Thymus (tissue), 11 donors: ENCODE results near the gene MMD2. TPM values are rescaled to one million over a fixed set of nuclear protein-coding genes. Genes with fewer than 3 reads are reported as not detected.
"Not testable (repeated sequence)": the region's sequence is repeated elsewhere in the genome, so short reads cannot be mapped to it uniquely, and the experiment has no call there.

ENCODE experiments used
- DNase-seq, 9 donors: peaks; one replicate each; pipeline ENCODE4 v3.0.0-alpha.2; 2013; ENCODE audit warnings: low spot score in 9 of 9, low read depth in 6 of 9, missing footprints in 1 of 9
- H3K27ac ChIP-seq, 2 donors: one replicate each; pipeline ENCODE4 v1.5.1; 2013; ENCODE audit warnings: control low read depth in 1 of 2, low read depth in 1 of 2, low read length in 1 of 2, mild to moderate bottlenecking in 1 of 2, moderate library complexity in 1 of 2
- H3K27me3 ChIP-seq, 2 donors: one replicate each; pipeline ENCODE4 v1.5.1; 2013; ENCODE audit warnings: low read length in 1 of 2; ENCODE audit not compliant: control insufficient read depth in 2 of 2, insufficient read depth in 1 of 2
- H3K36me3 ChIP-seq, 2 donors: one replicate each; pipeline ENCODE4 v1.5.1; 2013; ENCODE audit warnings: low read length in 1 of 2, mild to moderate bottlenecking in 1 of 2, moderate library complexity in 1 of 2; ENCODE audit not compliant: control insufficient read depth in 2 of 2, insufficient read depth in 2 of 2
- H3K4me1 ChIP-seq, 2 donors: one replicate each; pipeline ENCODE4 v1.5.1; 2013; ENCODE audit warnings: low read length in 2 of 2; ENCODE audit not compliant: control insufficient read depth in 2 of 2, insufficient read depth in 2 of 2
- H3K4me3 ChIP-seq, 2 donors: one replicate each; pipeline ENCODE4 v1.5.1; 2013; ENCODE audit warnings: low read length in 2 of 2, control low read depth in 1 of 2, mild to moderate bottlenecking in 1 of 2
- H3K9me3 ChIP-seq, 2 donors: one replicate each; pipeline ENCODE4 v1.5.1; 2013; ENCODE audit warnings: low read length in 1 of 2, mild to moderate bottlenecking in 1 of 2; ENCODE audit not compliant: control insufficient read depth in 2 of 2, insufficient read depth in 1 of 2
- WGBS: extraction: QIAGEN DNeasy Blood & Tissue Kit; methylation state at CpG from one replicate; pipeline ENCODE4 v1.1.7; 2013; 5-methylcytosine and 5-hydroxymethylcytosine counted together
- polyA plus RNA-seq: library from polyadenylated mRNA; stranded (reverse); fragments of 200-250 nt; gene quantifications from one replicate; pipeline ENCODE4 v1.2.3, GENCODE V29; 2013
- total RNA-seq: library from RNA; stranded (reverse); fragments of 120-200 nt; gene quantifications from one replicate; pipeline ENCODE4 v1.2.4, GENCODE V29; 2013
- donor health status: healthy.

MMD2 gene
- total and polyA plus RNA-seq, 2 donors, result 0.07 TPM; not detected in 1

DNA sequence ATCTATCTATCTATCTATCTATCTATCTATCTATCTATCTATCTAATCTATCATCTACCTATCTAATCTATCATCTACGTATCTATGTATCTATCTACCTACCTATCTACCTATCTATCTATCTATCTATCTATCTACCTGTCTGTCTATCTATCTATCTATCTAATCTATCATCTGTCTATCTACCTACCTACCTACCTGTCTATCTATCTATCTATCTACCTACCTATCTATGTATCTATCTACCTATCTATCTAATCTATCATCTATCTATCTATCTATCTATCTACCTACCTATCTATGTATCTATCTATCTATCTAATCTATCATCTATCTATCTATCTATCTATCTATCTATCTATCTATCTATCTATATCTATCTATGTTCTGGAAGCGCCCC lies 67.5 kb downstream of the MMD2 start:
- not testable (repeated sequence) for H3K4me1 ChIP-seq, H3K9me3 ChIP-seq, DNase-seq, H3K27me3 ChIP-seq, H3K4me3 ChIP-seq, H3K36me3 ChIP-seq, H3K27ac ChIP-seq
- 81% methylated on average over 2 of the region's 2 CpGs for WGBS

DNA sequence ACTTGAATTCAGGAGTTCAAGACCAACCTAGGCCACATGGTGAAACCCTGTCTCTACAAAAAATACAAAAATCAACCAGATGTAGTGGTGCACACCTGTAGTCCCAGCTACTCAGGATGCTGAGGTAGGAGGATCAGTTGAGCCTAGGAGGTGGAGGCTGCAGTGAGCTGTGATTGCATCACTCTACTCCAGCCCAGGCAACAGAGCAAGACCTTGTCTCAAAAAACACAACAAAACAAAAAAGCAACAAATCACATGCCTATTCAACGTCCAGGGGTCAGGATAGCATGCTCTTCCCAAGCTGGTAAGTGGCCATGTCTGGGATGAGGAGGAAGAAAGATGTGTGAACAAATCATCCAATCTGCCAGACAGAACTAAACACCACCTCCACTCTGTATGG lies 69.3 kb downstream of the MMD2 start:
- WGBS, result 79% methylated on average over 1 of the region's 1 CpG
- Histone ChIP-seq H3K9me3 (peaks cover 0 to 1% of the 10 kb centered on the region in 2 donors), H3K27me3 (peaks cover 0 to 3% of the 10 kb centered on the region in 2 donors), H3K27ac (no peak overlapping the region), H3K4me1 (no peaks in the 10 kb centered on the region), H3K4me3 (no peak overlapping the region), H3K36me3 (no peaks in the 10 kb centered on the region)
- no peak for DNase-seq

DNA sequence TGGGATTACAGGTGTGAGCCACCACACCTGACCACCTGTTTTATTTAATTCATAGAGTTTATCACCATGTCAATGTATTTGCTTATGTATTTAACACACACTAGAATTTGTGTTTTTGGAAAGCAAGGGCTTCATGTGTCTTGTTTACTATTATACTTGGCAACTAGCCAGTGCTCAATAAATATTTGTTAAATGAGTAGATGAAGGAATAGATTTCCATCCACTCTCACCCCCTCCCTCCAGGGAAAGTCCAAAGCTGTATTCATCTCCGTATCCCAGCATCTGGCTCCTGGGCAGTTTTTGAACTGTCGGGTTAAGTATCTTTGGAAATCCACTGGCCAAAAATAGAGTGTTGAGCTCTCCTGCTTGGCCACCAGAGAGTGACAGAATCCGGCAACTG lies 70.8 kb downstream of the MMD2 start:
- no peak overlapping the region for H3K27ac ChIP-seq
- H3K4me1 ChIP-seq, result peaks cover 0 to 2% of the 10 kb centered on the region in 2 donors
- H3K36me3 ChIP-seq, result no peaks in the 10 kb centered on the region
- H3K9me3 ChIP-seq, result peaks cover 0 to 5% of the 10 kb centered on the region in 2 donors
- WGBS, result 85% methylated on average over 3 of the region's 3 CpGs
- no peak for DNase-seq
- no peak overlapping the region for H3K4me3 ChIP-seq
- H3K27me3 ChIP-seq, result peaks cover 10 to 16% of the 10 kb centered on the region in 2 donors

DNA sequence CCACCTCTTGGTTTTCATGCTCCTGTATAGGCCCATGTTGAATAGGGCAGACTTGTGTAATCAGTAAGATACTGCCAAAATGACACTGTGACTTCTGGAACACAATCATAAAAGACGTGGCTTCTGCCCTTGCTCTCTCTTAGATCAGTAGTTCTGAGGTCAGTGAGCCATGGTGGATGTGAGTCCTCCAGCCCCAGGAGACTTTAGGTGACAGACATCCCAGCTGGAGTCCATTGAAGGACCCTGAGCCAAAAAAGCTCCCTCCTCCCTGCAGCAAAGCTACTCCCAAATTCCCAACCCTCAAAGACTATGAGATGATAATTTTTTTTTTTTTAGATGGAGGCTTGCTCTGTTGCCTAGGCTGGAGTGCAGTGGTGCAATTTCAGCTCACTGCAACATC lies 72.3 kb downstream of the MMD2 start:
- no peak for DNase-seq
- peaks cover 25 to 31% of the 10 kb centered on the region in 2 donors for H3K27me3 ChIP-seq
- H3K27ac ChIP-seq, result no peak overlapping the region
- H3K4me1 ChIP-seq, result peaks cover 2 to 4% of the 10 kb centered on the region in 2 donors
- peaks cover 0 to 5% of the 10 kb centered on the region in 2 donors for H3K9me3 ChIP-seq
- WGBS, result 82% methylated on average over 1 of the region's 1 CpG
- no peaks in the 10 kb centered on the region for H3K36me3 ChIP-seq
- H3K4me3 ChIP-seq, result no peak overlapping the region

DNA sequence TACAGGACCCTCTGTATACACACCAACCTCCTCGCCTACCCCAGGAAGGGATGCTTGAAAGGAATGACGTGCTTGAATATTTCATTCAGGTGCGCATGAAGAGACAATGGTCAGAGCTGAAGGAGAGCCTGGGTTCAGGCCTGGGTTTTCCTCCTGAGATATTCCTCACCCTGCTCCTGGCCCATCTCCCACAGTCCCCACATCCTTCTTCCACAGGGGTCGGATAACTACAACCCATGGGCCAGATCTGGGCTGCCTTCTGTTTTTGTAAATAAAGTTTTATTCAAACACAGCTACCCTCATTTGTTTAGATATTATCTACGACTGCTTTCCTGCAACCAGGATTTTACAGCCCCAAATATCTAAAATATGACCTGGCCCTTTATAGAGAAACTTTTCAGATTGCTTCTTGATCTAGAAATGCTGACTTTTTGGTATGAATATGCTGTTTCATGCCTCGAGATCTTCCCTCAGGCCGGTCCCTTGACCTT lies 73.6 kb downstream of the MMD2 start:
- no peak overlapping the region for H3K27ac ChIP-seq
- DNase-seq, result no peak
- H3K4me1 ChIP-seq, result peaks cover 2 to 4% of the 10 kb centered on the region in 2 donors
- H3K27me3 ChIP-seq, result peaks cover 25 to 38% of the 10 kb centered on the region in 2 donors
- no peaks in the 10 kb centered on the region for H3K36me3 ChIP-seq
- H3K9me3 ChIP-seq, result peaks cover 0 to 5% of the 10 kb centered on the region in 2 donors
- no peak overlapping the region for H3K4me3 ChIP-seq
- WGBS, result 94% methylated on average over 7 of the region's 7 CpGs

DNA sequence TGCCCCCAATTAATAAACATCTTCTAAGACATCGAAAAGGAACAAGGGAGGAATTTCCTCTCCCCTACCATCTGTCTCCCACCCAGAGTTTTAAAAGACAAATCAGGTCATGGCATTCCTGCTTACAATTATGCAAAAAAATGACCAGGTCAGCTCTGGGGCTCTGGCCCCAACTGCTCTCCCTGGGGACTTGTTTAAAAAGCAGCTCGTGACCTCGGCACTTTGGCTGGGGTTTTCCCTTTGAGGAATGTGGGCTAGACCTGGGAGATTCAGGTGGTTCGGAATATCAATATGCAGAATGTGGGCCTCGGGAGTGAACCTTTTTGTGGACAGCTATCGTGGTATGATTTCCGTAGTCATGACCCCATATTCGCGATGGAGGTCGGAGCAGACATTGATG lies 74.8 kb downstream of the MMD2 start:
- Histone ChIP-seq H3K27me3 (peaks cover 25 to 45% of the 10 kb centered on the region in 2 donors), H3K4me1 (peaks cover 2 to 4% of the 10 kb centered on the region in 2 donors), H3K9me3 (peaks cover 0 to 5% of the 10 kb centered on the region in 2 donors), H3K27ac (no peak overlapping the region), H3K36me3 (no peaks in the 10 kb centered on the region), H3K4me3 (no peak overlapping the region)
- DNase-seq, result no peak
- 93% methylated on average over 10 of the region's 10 CpGs for WGBS

DNA sequence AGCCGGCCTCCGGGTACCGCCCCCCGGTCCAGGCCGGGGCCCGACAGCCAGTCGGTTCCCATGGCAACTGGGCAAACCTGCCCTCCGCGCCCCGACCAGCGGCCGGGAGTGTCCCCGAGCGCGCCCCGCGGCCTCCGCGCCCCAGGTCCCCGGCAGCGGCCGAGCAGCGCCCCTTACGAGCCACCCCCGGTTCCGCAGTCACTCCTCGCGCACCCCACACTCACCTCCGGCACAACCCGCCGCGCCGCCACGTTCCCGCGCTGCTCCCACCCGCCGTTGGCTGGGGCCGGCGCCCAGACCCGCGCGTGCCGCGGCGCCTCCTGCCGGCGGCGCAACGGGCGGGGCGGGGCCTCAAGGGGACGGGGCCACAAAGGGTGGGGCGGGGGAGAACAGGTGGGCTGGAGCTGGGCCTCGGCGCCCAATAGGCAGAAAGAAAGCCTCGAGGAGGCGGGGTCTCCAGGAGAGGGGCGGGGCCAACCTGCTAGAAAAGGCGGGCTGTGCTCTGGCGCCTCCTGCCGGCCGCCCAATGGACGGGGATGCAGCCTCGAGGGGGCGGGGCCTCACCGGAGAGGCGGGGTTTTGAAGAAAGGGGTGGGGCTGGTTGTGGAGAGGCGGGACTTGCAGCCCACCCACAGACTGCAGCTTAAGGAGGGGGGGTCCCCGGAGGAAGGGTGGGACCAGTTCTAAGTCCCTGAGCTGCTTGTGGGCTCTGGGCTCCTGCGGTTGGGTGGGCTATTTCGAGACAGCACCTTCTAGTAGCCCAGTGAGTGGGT lies 75.4 kb downstream of the MMD2 start, which contains the start of gene RADIL:
Gene RADIL (minus strand): TSS at position 345 of the 773 bp plus-strand sequence. CDS start 5,577 bp downstream, outside the sequence.
- peak within 1 kb of the TSS in 1 of 2 donors; percentile 51 for H3K27ac ChIP-seq
- peaks cover 2 to 4% of the 10 kb centered on the region in 2 donors for H3K4me1 ChIP-seq
- peaks cover 25 to 45% of the 10 kb centered on the region in 2 donors for H3K27me3 ChIP-seq
- DNase-seq, result peak in 8 of 9 donors; percentile 14 to 71 (median 41)
- no peaks in the 10 kb centered on the region for H3K36me3 ChIP-seq
- peak within 1 kb of the TSS in 1 of 2 donors; percentile 25 for H3K4me3 ChIP-seq
- 4% methylated on average over 72 of the region's 72 CpGs for WGBS
- H3K9me3 ChIP-seq, result peaks cover 0 to 5% of the 10 kb centered on the region in 2 donors

DNA sequence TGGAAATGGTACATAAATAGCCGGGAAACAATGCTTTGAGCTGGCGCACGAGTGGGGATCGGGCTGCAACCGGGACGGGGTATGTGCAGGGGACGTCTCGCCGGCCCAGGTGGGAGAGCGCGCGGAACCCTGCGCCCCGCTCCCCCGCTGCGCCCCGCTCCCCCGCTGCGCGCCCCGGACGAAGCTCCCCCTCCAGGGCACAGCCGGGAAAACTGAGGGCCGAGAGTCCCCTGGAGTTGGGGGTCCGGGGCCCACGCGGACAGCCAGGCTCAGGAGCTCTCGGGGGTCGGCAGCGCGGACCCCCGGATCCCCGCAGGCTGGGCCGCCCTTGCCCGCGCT lies 76.0 kb downstream of the MMD2 start:
- Histone ChIP-seq H3K27ac (no peak overlapping the region), H3K27me3 (peaks cover 25 to 45% of the 10 kb centered on the region in 2 donors), H3K9me3 (peaks cover 0 to 5% of the 10 kb centered on the region in 2 donors)

More for the DNA sequence above, 76.0 kb downstream of the MMD2 start:
- peaks cover 2 to 4% of the 10 kb centered on the region in 2 donors for H3K4me1 ChIP-seq
- H3K36me3 ChIP-seq, result no peaks in the 10 kb centered on the region
- no peak for DNase-seq
- WGBS, result 5% methylated on average over 36 of the region's 36 CpGs
- H3K4me3 ChIP-seq, result peak overlapping the region in 1 of 2 donors; percentile 25
